HCT116 (cell line): ENCODE data around the gene DDN. TPM values are rescaled to one million over a fixed set of nuclear protein-coding genes. Genes with fewer than 3 reads are reported as not detected.

Experiments
- ATAC-seq: fragments of 200-7000 bp; cut with Tn5 transposase; 2 replicates; pipeline ENCODE4 v1.9.1; 2020; ENCODE audit warnings: mild to moderate bottlenecking, moderate library complexity
- BruUV-seq: library from RNA; stranded (reverse); fragments of 400-500 nt; replicated peaks from 2 replicates; lab custom pipeline; 2021; lab: Mats Ljungman, UMichigan
- CTCF ChIA-PET: fragments of 300-600 bp; sonication (Branson Sonifier 250); formaldehyde crosslinking; loops from one replicate; lab custom pipeline; 2021; ENCODE audit warnings: antibody characterized with exemption; lab: Charles Lee
- POLR2A ChIA-PET: fragments of 300-600, 350-600 bp; sonication (Branson Sonifier 250); formaldehyde crosslinking; loops from one replicate; lab custom pipeline; 2021; ENCODE audit warnings: antibody characterized with exemption; lab: Charles Lee
- RAD21 ChIA-PET, 2 experiments: fragments of 300-600 bp; sonication (Branson Sonifier 250); formaldehyde crosslinking; loops; one replicate each; lab custom pipeline; 2023; ENCODE audit warnings: low total read pairs in 2 of 2; ENCODE audit not compliant: uncharacterized antibody in 2 of 2, unreplicated experiment in 2 of 2, low non-redundant PET in 1 of 2; lab: Charles Lee
- DNase-seq: peaks from one replicate; pipeline ENCODE4 v3.0.0-alpha.2; 2010; ENCODE audit warnings: low read depth, low spot score
- H2AFZ ChIP-seq: fragments of 200-600 bp; shearing (Covaris generic), sonication (generic); 2 replicates; pipeline ENCODE4 v1.6.1; 2017; ENCODE audit warnings: low read depth, mixed run types, mixed read lengths, antibody characterized with exemption, low read length; ENCODE audit not compliant: poor library complexity, severe bottlenecking
- H3K27ac ChIP-seq: 2 replicates; pipeline ENCODE4 v1.5.1; 2012; ENCODE audit warnings: low read depth, low read length
- H3K27me3 ChIP-seq: fragments of 200-600 bp; sonication (generic); 2 replicates; pipeline ENCODE4 v1.6.1; 2016; ENCODE audit warnings: mixed run types, low read length, mixed read lengths; ENCODE audit not compliant: insufficient read depth
- H3K36me3 ChIP-seq, 2 experiments: fragments of 200-500 bp in 1 of 2; fragments of 200-600 bp in 1 of 2; sonication (Bioruptor generic) in 1 of 2; sonication (generic) in 1 of 2; 2 replicates each; pipeline versions ENCODE4 v1.5.1 to v1.6.1; 2014 to 2016; ENCODE audit warnings: low read length in 2 of 2, inconsistent platforms in 1 of 2, mixed read lengths in 1 of 2, mixed run types in 1 of 2; ENCODE audit not compliant: insufficient read depth in 2 of 2, control insufficient read depth in 1 of 2
- H3K4me1 ChIP-seq, 2 experiments: fragments of 200-600 bp in 1 of 2; sonication (generic) in 1 of 2; 2 replicates each; pipeline versions ENCODE4 v1.5.1 to v1.6.1; 2012 to 2017; ENCODE audit warnings: low read length in 2 of 2, inconsistent platforms in 1 of 2, mild to moderate bottlenecking in 1 of 2, mixed read lengths in 1 of 2, mixed run types in 1 of 2, moderate library complexity in 1 of 2; ENCODE audit not compliant: insufficient read depth in 2 of 2, control insufficient read depth in 1 of 2
- H3K4me2 ChIP-seq: fragments of 200-600 bp; sonication (generic); 2 replicates; pipeline ENCODE4 v1.6.1; 2017; ENCODE audit warnings: mixed run types, low read length, mixed read lengths
- H3K4me3 ChIP-seq, 2 experiments: fragments of 200-600 bp in 1 of 2; sonication (generic) in 1 of 2; replicated peaks in 1 of 2; 2 replicates each; pipeline ENCODE4 v1.5.1; 2011 to 2016; ENCODE audit warnings: low read length in 2 of 2, control low read depth in 1 of 2, low read depth in 1 of 2, mild to moderate bottlenecking in 1 of 2, mixed read lengths in 1 of 2, mixed run types in 1 of 2
- H3K79me2 ChIP-seq: fragments of 200-600 bp; sonication (generic); 2 replicates; pipeline ENCODE4 v1.6.1; 2017; ENCODE audit warnings: mild to moderate bottlenecking, mixed run types, low read length, moderate library complexity, mixed read lengths; ENCODE audit not compliant: insufficient read depth
- H3K9ac ChIP-seq: fragments of 200-600 bp; sonication (generic); 2 replicates; pipeline ENCODE4 v1.6.1; 2016; ENCODE audit warnings: low read length, mixed read lengths
- H3K9me2 ChIP-seq: fragments of 200-600 bp; sonication (generic), shearing (Covaris generic); 2 replicates; pipeline ENCODE4 v1.6.1; 2017; ENCODE audit warnings: mixed run types, mild to moderate bottlenecking, moderate library complexity; ENCODE audit not compliant: insufficient read depth
- H3K9me3 ChIP-seq, 2 experiments: fragments of 200-500 bp in 1 of 2; fragments of 200-600 bp in 1 of 2; sonication (Bioruptor generic) in 1 of 2; sonication (generic) in 1 of 2; 2 replicates each; pipeline ENCODE4 v1.6.1; 2014 to 2017; ENCODE audit warnings: low read length in 2 of 2, mixed read lengths in 2 of 2, inconsistent platforms in 1 of 2, low read depth in 1 of 2, mild to moderate bottlenecking in 1 of 2, mixed run types in 1 of 2, moderate library complexity in 1 of 2; ENCODE audit not compliant: control insufficient read depth in 1 of 2, insufficient read depth in 1 of 2
- H4K20me1 ChIP-seq: fragments of 200-600 bp; sonication (generic), shearing (Covaris generic); 2 replicates; pipeline ENCODE4 v1.6.1; 2017; ENCODE audit warnings: mixed run types, mild to moderate bottlenecking, moderate library complexity; ENCODE audit not compliant: insufficient read depth
- CTCF ChIP-seq, 3 experiments: fragments of 200-600 bp in 1 of 3; sonication (generic) in 1 of 3; IDR thresholded peaks in 2 of 3; conservative IDR thresholded peaks in 1 of 3; 2 replicates each; pipeline ENCODE4 v1.5.1; 2012 to 2017; ENCODE audit warnings: low read depth in 2 of 3, low read length in 2 of 3, antibody characterized with exemption in 1 of 3, borderline replicate concordance in 1 of 3, control low read depth in 1 of 3, mild to moderate bottlenecking in 1 of 3, mixed read lengths in 1 of 3, mixed run types in 1 of 3, moderate library complexity in 1 of 3; ENCODE audit not compliant: insufficient read depth in 1 of 3
- EGR1 ChIP-seq: IDR thresholded peaks from 2 replicates; pipeline ENCODE4 v1.6.1; 2012; ENCODE audit warnings: low read depth
- ELF1 ChIP-seq: IDR thresholded peaks from 2 replicates; pipeline ENCODE4 v1.6.1; 2012; ENCODE audit warnings: low read depth, borderline replicate concordance
- EZH2 ChIP-seq: fragments of 200-600 bp; sonication (generic); IDR thresholded peaks from 2 replicates; pipeline ENCODE4 v1.6.1; 2017; ENCODE audit warnings: antibody characterized with exemption, mixed run types
- EZH2phosphoT487 ChIP-seq: fragments of 200-600 bp; IDR thresholded peaks from 2 replicates; pipeline ENCODE4 v1.6.1; 2018; ENCODE audit warnings: antibody characterized with exemption, borderline replicate concordance
- RAD21 ChIP-seq: IDR thresholded peaks from 2 replicates; pipeline ENCODE4 v1.6.1; 2012; ENCODE audit warnings: low read depth, mild to moderate bottlenecking
- SIN3A ChIP-seq: IDR thresholded peaks from 2 replicates; pipeline ENCODE4 v1.6.1; 2012; ENCODE audit warnings: low read depth
- TCF7L2 ChIP-seq: IDR thresholded peaks from 2 replicates; pipeline ENCODE4 v1.7.0; 2011; ENCODE audit warnings: borderline replicate concordance, inconsistent platforms; ENCODE audit not compliant: insufficient read depth, insufficient read length; ENCODE audit errors: extremely low read depth
- YY1 ChIP-seq: IDR thresholded peaks from 2 replicates; pipeline ENCODE4 v1.6.1; 2011; ENCODE audit warnings: low read length, low read depth, moderate library complexity, mild to moderate bottlenecking; ENCODE audit not compliant: insufficient replicate concordance; ENCODE audit errors: extremely low read depth
- ZFX ChIP-seq: fragments of 450-650 bp; IDR thresholded peaks from 2 replicates; pipeline ENCODE4 v1.6.1; 2017
- intact Hi-C: fragments of 100-400 bp; cut with micrococcal nuclease; formaldehyde crosslinking; loops from 2 replicates; pipeline ENCODE4 v1.10.0; 2022
- total RNA-seq: library from RNA; stranded (reverse); gene quantifications from one replicate; pipeline ENCODE4 v1.2.1, GENCODE V29; 2021; ENCODE audit not compliant: unreplicated experiment
- TF ChIP-seq, protein P1 (sequence below): IDR thresholded peaks from 2 replicates; pipeline ENCODE4 v1.6.1; 2012

Gene DDN
- total RNA-seq, 1 experiment from 2014 or later, result 8.1 TPM

DNA sequence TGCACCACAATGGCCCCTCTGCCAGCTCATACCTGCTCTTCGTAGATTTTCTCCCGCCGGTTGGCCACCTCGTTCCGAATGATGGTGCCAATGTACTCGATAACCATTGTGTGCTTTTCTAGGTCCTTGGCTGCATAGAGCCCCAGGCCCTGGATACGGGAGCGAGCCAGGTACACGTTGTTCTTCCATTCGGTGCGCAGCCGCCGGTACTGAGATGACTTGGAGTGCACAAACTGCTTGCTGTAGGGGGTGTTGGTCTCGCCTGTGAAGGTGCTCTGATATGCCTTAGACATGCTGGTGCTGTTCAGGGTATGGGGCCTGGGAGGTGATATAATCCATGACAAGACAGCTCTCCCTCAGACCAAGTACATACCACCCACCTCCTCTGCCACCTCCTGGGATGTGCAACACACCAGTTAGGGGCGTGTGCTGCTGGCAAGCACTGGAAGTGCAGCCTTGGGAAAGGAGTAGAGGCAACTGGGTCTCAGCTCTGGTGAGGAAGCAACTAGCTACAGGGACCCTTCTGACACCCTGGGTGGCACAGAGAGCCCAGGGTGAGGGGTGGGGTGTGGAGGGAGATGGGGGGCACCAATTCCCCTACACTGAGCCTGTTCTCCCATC lies 23.5 kb upstream of the DDN start:
- Histone ChIP-seq H3K27me3 (no peaks in the 10 kb centered on the region), H3K4me1 (peaks cover 1 to 14% of the 10 kb centered on the region in 2 experiments; a peak in 3 of 4 replicates), H3K4me2 (no peak overlapping the region), H3K36me3 (peaks cover 32 to 40% of the 10 kb centered on the region in 2 experiments; a peak in 3 of 4 replicates), H3K9ac (no peak overlapping the region), H3K9me3 (no peaks in the 10 kb centered on the region), H3K4me3 (no peak overlapping the region), H3K79me2 (peaks cover 15% of the 10 kb centered on the region; the same call in 1 of the 2 replicates), H2AFZ (no peak overlapping the region), H3K9me2 (no peaks in the 10 kb centered on the region), H3K27ac (no peak overlapping the region), H4K20me1 (no peaks in the 10 kb centered on the region)
- TF ChIP-seq ZFX (no peak), EZH2phosphoT487 (no peak), CTCF (IDR thresholded peaks at IDR 0.05 in 2 of 3, conservative IDR thresholded peaks at IDR 0.05 in 1 of 3; ENCODE audit: borderline replicate concordance in 1 of 3, insufficient read depth in 1 of 3, low read depth in 2 of 3, low read length in 2 of 3) (no peak), RAD21 (no peak), ELF1 (no peak), YY1 (no peak), SIN3A (no peak), TCF7L2 (no peak), EZH2 (no peak), EGR1 (no peak)
- TF ChIP-seq, protein P1, sequence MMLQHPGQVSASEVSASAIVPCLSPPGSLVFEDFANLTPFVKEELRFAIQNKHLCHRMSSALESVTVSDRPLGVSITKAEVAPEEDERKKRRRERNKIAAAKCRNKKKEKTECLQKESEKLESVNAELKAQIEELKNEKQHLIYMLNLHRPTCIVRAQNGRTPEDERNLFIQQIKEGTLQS, result no peak
- ChIA-PET CTCF (interaction anchor here (0.6 to 1.4 kb wide), 2 partner anchors 21 kb away, joined by 3 to 4 read pairs; no protein-coding TSS in a partner anchor), RAD21 (no interaction called here), POLR2A (no interaction called here)
- ATAC-seq (no peak), DNase-seq (no peak)
- intact Hi-C loops, result no loop called here
- no TSS peak for BruUV-seq
